ENCODE results near the gene LRRC1.
A peak's percentile ranks its signal among the peaks of the same experiment; 100 is the strongest.

LRRC1 gene

GRCh38 chr6:53960311-53960710 lies 165.5 kb downstream of the LRRC1 start:
- DNase-seq (ENCODE audit: low read depth, low spot score): no peak

- DNase-seq (ENCODE audit: low read depth, low spot score): peak; percentile 85
Observed at GRCh38 chr6:53961679-53962370, 167.0 kb downstream of the LRRC1 start.

GRCh38 chr6:53962646-53963045 lies 167.8 kb downstream of the LRRC1 start:
- no peak for DNase-seq (ENCODE audit: low read depth, low spot score)

GRCh38 chr6:53967415-53967814 lies 172.6 kb downstream of the LRRC1 start:
- DNase-seq (ENCODE audit: low read depth, low spot score): peak; percentile 34
